GM21423 (cell line): Measurements from ENCODE around the gene HBEGF.
"Not testable (repeated sequence)": the region's sequence is repeated elsewhere in the genome, so short reads cannot be mapped to it uniquely, and the experiment has no call there.

Experiments
- ATAC-seq: cut with Tn5 transposase; IDR thresholded peaks from one replicate; pipeline ENCODE4 v1.9.1; 2021; ENCODE audit warnings: mild to moderate bottlenecking, moderate library complexity; ENCODE audit not compliant: unreplicated experiment

HBEGF gene

GRCh38 chr5:140361901-140362300 lies 15.5 kb upstream of the HBEGF start:
- ATAC-seq, result no peak

DNA sequence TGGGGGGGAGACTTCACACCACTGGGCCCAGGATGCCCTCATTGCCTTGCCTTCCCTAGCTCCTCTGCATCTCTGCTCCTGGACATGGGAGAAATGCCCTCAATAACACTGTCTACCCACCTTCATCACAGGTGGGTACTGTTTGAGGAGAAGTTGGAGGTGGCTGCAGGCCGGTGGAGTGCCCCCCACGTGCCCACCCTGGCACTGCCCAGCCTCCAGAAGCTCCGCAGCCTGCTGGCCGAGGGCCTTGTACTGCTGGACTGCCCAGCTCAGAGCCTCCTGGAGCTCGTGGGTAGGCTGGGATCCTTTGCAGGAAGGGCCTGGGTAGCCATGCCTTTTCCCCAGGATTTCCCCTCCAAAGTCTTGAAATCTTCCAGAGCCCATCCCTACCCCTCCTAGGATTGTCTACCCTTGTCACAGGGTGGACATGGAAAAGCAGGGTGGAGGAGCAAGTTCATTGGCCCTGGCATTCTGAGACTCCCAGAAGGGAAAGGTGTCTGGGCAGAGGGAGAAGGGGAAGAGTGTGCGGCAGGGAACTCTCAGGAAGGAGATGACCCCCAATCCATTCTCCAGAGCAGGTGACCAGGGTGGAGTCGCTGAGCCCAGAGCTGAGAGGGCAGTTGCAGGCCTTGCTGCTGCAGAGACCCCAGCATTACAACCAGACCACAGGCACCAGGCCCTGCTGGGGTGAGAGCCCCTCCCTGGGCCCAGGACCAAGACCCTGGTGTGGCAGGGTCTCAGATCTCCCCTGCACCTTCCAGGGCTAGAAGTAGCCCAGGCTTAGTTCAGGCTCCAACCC lies 14.5 kb upstream of the HBEGF start:
- no peak for ATAC-seq

DNA sequence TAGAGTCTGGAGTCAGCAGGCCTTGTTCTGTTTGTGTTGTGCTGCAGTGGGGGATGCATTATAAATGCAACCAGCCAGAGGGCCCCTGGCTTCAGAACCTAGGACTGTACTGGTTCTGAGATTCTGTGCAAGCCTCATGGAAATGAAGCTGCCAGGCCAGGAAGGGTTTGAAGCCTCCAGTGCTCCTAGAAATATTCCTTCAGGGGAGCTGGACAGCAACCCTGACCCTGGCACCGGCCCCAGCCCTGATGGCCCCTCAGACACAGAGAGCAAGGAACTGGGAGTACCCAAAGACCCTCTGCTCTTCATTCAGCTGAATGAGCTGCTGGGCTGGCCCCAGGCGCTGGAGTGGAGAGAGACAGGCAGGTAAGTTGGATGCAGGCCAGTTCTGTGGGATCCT lies 13.7 kb upstream of the HBEGF start, which contains the start of gene SLC4A9:
Gene SLC4A9, plus strand, starts transcription at position 94 of the 400 bp plus-strand sequence. Its CDS starts 43 bp downstream, at position 137.
- ATAC-seq, result no peak

GRCh38 chr5:140358738-140359310 lies 12.4 kb upstream of the HBEGF start:
- ATAC-seq, result no peak

DNA sequence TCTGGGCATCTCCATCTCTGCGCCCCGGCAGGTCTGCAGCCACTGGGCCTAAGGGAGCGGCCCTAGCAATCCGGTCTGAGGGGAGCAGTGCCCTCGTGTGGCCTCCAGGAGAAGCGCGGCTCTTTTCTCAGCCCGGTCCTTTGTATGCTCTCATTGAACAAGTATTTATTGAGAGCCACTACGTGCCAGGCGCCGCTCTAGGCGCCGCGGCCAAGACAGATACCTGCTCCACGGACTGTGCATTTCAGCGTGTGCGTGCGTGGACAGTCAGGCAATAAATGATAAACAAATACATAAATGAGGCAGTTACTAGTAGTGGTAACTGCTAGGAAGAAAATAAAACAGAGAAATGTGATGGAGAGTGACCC lies 11.3 kb upstream of the HBEGF start:
- peak; percentile 92 for ATAC-seq

DNA sequence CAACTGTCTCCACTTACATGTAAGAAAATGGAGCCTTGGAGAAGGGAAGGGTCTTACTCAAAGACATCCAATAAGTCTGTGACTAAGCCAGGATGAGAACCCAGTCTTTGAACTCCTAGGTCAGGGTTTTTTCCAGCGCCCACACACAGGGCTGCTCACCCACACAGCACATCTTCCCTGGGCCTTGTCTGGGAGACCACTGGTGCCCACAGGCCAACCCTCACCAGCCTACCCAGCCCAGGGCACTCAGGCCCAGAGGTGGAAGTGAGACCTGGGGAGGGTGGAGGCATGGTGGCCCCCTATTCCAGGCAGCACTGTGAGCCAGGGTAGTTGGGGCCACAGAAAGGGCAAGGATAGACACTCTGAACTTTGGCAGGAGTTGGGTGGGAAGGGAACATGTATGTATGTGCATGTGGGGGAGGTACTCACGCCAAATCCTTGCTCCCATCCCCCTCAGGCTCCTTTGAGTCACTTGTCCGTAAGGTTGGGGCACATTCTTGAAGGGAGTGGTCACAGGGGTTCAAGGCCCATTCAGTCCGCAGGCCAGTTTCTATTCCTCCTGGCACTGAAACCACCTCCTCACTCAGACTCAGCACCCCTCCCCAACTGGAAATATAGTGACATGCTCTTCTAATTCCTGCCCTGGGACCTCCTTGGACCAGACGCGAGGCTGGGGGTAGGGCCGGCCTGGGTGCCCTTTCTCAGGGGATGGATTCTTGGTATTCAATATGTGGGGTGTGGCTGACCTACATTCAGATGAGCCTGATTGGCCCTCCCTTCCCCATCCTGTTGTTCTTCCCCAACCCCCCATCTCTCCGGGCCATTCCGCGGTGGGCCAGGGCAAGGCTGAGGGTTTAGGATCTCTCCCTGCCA lies 10.7 kb upstream of the HBEGF start:
- ATAC-seq, result peak; percentile 16

- no peak for ATAC-seq
Measured at GRCh38 chr5:140355546-140355945, 9.1 kb upstream of the HBEGF start.

DNA sequence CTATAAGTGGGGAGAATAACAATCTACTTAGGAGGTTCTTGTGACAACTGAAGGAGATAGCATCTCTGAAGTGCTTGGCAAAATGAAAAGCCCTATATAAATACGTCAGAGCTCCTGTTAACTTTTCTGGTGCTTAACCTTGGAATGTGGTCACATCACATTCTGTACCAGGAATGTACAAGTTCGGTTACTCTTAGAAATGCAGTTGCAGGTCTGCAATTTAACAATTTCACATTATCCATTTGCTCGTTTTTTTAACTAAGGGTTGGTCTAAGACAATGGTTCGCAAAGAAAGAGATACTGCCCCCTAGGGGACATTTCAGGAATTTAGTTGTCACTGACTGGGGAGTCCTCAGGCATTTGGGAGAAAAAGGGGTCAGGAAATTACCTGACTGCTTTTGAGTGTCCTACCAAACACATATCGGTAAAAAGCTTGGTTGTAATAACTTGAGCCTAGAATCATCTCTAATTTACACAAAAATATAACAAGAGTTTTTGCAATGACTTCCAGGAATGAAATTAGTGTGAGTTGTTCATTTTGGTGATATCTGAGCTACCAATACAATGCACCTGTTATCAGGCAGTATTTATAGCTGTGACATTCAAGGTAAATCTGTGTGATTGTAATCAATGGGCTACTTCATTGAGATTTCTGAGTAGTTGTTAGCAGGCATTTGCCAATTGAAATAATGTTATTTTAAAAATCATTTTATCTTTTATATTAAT lies 5.4 kb upstream of the HBEGF start:
- no peak for ATAC-seq

DNA sequence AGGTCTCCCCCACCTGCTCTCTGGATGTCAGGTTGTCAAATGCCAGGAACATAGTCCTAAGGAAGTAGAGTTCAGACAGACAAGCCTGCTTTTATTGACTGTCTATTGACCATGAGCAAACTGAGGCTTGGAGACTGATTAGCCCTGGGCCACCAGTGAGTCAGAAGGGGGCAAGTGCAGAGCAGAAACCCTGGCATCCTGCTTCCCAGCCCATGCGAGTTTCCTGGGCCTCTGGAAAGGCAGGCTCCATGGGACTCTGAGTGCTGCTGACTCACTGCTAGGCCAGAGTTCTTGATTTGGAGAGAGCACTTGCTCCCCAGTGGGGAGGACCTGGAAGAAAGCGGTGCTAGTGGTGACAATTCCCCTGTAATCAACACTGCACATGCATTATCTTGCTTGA lies 2.8 kb upstream of the HBEGF start:
- no peak for ATAC-seq

DNA sequence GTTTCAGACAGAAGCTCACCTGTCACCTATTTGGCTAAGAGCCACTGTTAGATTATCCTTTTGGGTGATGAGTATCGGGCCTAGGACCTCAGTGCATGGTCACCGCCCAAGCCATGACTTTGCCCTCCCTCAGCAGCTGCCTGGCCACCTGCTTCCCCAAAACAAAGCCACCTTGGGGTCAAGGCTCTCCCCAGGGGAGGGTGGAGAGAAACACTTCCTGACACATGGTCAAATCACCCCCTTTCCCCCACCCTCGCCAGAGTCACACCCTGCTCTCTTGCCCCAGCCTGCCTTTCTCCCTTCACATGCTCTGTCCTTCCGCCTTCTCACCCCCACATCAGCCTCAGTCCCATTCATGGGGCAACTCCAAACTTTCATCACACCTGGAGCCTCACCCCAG lies 1.7 kb upstream of the HBEGF start:
- no peak for ATAC-seq

GRCh38 chr5:140347360-140347759 lies 957 bp upstream of the HBEGF start:
- ATAC-seq, result no peak

DNA sequence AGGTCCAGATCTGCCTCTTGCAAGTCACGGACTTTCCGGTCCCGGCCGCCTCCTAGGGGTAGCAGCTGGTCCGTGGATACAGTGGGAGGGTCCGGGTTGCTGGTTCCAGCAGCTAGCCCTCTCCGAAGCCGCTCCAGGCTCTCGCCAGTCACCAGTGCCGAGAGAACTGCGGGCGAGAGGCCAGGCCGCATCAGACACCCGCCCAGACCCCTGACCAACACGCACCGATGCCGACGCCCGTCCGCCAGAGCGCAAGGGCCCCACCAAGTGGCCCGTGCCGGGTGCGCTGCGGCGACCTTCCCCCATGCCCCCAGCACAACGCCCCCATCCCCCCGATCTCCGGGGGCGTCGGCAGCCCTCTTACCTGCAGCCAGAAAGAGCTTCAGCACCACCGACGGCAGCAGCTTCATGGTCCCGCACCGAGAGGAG lies 470 bp downstream of the HBEGF start:
- ATAC-seq, result peak; percentile 16

DNA sequence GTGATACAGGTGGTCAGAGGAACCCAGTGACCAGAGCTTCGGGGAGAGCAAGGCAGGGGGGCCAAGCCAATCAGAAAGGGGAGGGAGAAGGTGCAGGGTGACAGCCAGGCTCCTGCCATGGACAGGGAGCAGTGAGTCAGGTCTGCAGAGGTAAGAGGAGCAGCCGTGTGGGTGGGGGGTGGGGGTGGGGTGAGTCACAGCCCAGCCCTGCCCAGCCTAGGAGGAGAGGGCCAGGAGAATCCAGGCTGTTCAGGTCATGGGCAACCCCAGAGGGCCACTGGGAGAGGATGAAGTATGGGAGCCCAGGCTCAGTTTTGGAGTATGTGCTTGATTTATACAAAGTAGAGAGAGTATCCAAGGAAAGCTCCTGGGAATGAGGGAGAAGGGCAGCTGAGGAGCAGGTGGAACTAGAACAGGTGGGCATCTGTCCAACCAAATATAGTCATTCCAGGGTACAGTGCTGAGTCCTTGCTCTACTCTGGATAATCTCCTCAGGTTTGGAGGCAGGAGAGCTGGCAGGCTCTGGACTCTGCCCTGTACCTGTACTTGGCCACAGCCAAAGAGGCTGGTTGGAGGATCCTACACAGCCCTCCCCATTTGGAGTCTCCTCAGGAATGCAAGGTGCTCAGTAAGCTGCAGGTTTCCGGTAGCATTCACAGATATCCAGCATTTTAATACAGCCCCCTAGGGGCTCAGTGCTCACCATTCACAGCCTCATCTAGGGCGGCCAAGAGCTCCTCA lies 1.6 kb downstream of the HBEGF start:
- ATAC-seq, result no peak

DNA sequence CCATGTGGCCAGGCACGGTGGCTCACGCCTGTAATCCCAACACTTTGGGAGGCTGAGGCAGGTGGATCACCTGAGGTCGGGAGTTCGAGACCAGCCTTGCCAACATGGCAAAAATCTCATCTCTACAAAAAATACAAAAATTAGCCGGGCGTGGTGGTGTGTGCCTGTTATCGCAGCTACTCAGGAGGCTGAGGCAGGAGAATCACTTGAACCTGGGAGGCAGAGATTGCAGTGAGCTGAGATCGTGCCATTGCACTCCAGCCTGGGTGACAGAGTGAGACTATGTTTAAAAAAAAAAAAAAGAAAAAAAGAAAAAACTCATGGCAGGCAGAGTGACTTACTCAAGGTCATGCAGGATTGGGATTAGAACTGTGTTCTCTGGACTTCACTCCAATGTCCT lies 2.6 kb downstream of the HBEGF start:
- ATAC-seq, result not testable (repeated sequence)

GRCh38 chr5:140342896-140343295 lies 3.5 kb downstream of the HBEGF start:
- ATAC-seq, result no peak

DNA sequence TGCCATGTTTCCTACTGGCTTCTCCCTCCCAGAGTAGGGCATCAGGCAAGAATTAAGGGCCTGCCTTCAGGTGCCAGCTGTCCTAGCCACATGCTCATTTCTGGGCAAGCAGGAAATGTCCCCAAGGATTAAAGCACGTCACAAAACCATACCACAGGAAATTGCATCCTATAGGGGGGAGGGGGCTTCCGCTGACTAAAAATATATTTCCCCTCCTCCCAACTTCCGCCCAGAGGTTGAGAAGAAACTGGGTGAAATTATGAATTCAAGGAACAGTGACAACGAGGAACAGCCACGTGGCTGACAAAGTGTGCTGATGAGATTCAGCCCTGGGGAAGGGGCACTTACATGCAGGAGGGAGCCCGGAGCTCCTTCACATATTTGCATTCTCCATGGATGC lies 4.1 kb downstream of the HBEGF start:
- ATAC-seq, result peak; percentile 21

GRCh38 chr5:140341591-140341990 lies 4.8 kb downstream of the HBEGF start:
- ATAC-seq, result no peak

DNA sequence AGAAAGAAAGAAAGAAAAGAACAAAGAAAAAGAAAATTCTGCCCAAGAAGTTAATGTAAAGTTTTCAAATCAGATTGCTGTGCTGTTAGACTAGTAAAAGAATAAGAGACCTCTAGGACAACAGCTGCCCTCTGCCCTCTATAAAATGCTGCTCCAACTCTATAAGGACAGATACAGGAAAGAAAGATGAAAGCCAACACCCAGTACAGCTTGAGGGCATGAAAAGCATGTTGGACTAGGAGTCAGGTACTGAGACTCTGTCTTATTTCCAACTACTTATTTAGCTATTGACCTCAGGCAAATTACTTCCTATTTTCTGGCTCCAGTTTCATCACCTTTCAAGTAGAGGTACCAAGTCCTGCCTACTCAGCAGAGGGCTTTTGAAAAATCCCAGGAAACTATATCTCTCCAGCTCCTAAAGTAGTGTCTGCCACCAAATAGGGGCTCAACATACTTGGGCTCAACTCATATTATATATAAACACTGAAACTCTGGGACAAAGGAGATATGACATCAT lies 5.7 kb downstream of the HBEGF start:
- no peak for ATAC-seq

- ATAC-seq, result no peak
Measured at GRCh38 chr5:140339636-140340035, 6.8 kb downstream of the HBEGF start.

GRCh38 chr5:140338908-140339307 lies 7.5 kb downstream of the HBEGF start:
- ATAC-seq, result no peak
